COLO829 (cell line): ENCODE measurements around the gene RILP.

Source experiments
- DNase-seq: peaks from one replicate; pipeline ENCODE4 v3.0.0; 2012; ENCODE audit warnings: low spot score

RILP gene

DNA sequence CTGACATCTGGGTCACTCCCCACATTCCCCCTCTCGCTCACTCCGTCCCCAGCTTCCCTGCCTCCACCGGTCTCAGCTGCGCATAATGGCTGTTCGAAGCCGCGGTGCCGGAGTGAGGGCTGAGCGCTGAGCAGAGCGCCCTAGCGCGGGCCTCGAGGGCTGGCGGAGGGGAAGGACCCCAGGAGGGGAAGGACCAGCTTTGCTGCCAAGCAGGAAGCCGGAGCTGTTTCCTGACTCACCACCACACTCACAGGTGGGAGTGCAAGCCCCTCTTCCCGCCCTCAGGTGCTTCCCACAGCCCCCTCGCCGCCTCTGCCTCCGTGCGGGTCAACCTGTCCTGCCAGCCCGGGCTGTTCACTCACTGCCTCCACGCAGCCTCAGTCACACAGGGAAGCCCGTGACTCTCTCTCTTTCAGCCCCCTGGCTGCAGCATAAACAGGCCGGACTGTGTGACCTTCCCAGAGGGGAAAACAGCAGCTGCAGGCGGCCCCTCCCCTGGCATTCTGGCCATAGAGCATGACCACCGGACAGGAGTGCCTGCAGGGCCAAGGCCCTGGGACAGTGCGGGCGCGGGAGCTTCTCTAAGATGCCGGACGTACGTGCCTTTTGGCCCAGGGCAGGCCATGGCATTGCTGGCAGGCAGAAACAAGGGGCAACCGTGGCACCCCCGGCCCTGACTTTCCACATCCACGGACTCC lies 44.7 kb downstream of the RILP start:
- no peak for DNase-seq

DNA sequence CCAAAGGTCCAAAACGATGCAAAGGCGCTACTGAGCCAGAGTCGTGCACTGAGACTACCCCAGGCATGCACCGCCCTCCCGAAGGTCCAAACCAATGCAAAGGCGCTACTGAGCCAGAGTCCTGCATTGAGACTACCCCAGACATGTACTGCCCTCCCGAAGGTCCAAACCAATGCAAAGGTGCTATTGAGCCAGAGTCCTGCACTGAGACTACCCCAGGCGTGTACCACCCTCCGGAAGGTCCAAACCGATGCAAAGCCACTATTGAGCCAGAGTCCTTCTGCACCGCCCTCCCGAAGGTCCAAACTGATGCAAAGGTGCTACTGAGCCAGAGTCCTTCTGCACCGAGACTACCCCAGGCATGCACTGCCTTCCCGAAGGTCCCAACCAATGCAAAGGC lies 48.1 kb downstream of the RILP start:
- DNase-seq: no peak

DNA sequence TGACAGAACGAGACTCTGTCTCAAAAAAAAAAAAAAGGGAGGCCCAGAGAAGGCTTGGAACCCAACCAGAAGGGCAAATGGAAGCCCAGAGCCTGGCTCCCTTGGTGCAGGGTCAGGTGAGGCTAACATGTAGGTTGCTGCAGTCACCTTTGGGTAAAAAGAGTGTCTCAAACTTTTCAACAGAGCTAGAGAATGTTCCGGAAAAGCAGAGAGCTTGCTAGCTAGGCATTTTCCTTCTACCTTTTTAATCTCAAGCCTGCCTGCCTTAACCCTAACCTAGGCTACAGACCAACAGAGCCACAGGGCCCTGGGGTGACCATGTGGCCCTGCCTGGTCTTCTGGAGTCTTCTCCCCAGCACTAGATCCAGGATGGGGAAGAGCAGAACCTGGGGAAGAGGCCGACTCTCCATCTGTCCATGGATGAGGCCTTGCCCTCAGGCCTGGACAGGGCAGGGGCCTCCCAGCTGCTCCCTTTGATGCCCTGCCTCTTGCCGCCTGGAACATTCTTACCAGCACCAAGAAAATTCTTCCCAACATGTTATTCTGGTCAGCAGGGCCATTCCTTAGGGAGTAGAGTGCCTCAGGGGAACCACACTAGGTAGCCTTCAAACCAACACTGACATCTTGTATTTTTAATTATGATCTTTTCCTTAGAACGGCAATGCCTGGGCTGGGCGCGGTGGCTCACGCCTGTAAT lies 51.1 kb downstream of the RILP start:
- DNase-seq: no peak

DNA sequence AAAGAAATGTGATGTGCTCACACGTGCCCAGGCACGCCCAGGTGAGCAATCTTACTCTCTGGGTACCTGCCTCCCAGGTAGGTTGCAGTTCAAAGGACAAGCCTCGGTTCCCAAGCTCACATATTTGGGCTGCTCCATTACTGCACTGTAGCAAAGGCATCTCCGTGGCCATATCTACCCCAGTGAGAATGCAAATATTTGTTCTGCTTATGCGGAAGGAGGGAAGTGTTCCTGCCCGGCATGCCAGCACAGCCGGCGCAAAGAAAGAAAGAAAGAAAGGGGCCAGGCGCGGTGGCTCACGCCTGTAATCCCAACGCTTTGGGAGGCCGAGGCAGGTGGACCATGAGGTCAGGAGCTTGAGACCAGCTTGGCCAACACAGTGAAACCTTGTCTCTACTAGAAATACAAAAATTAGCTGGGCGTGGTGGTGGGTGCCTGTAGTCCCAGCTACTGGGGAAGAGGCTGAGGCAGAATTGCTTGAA lies 51.8 kb downstream of the RILP start:
- no peak for DNase-seq
